ENCODE results near the gene AARS2.

- TF ChIP-seq CTCF (IDR thresholded peaks at IDR 0.05; ENCODE audit: low read depth, low read length) (no peak), POLR2A (IDR thresholded peaks at IDR 0.05; ENCODE audit: extremely low read depth, insufficient read length) (no peak)
Observed at GRCh38 chr6:44254191-44255104, 58.7 kb downstream of the AARS2 start.
